ENCODE measurements around the gene KCTD16.

The KCTD16 gene

GRCh38 chr5:144352732-144353317 is 182.2 kb downstream of the KCTD16 start:
- H3K4me3 Mint-ChIP-seq: no peak overlapping the region
- no peaks in the 10 kb centered on the region for H3K36me3 Mint-ChIP-seq
- H3K4me1 Mint-ChIP-seq: no peaks in the 10 kb centered on the region
- ATAC-seq: no peak
- H3K9me3 Mint-ChIP-seq: no peaks in the 10 kb centered on the region
- H3K27ac Mint-ChIP-seq: no peak overlapping the region
- no peaks in the 10 kb centered on the region for H3K27me3 Mint-ChIP-seq

- Mint-ChIP-seq H3K27ac (no peak overlapping the region), H3K27me3 (no peaks in the 10 kb centered on the region), H3K4me1 (no peaks in the 10 kb centered on the region), H3K4me3 (no peak overlapping the region), H3K36me3 (no peaks in the 10 kb centered on the region), H3K9me3 (no peaks in the 10 kb centered on the region)
- no peak for ATAC-seq
These were observed 185.8 kb downstream of the KCTD16 start for GRCh38 chr5:144356489-144356888.

- no peak overlapping the region for H3K4me3 Mint-ChIP-seq
- H3K36me3 Mint-ChIP-seq: no peaks in the 10 kb centered on the region
- H3K27me3 Mint-ChIP-seq: no peaks in the 10 kb centered on the region
- no peak overlapping the region for H3K27ac Mint-ChIP-seq
- H3K9me3 Mint-ChIP-seq: no peaks in the 10 kb centered on the region
- H3K4me1 Mint-ChIP-seq: no peaks in the 10 kb centered on the region
- ATAC-seq: no peak
These were observed 190.7 kb downstream of the KCTD16 start for GRCh38 chr5:144361406-144361805.

GRCh38 chr5:144365885-144366284 is 195.2 kb downstream of the KCTD16 start:
- Mint-ChIP-seq H3K36me3 (no peaks in the 10 kb centered on the region), H3K4me1 (no peaks in the 10 kb centered on the region), H3K27me3 (no peaks in the 10 kb centered on the region), H3K9me3 (no peaks in the 10 kb centered on the region), H3K4me3 (no peak overlapping the region), H3K27ac (no peak overlapping the region)
- ATAC-seq: no peak

- H3K4me1 Mint-ChIP-seq: no peaks in the 10 kb centered on the region
- H3K4me3 Mint-ChIP-seq: no peak overlapping the region
- H3K9me3 Mint-ChIP-seq: no peaks in the 10 kb centered on the region
- H3K27ac Mint-ChIP-seq: no peak overlapping the region
- ATAC-seq: no peak
- no peaks in the 10 kb centered on the region for H3K27me3 Mint-ChIP-seq
- no peaks in the 10 kb centered on the region for H3K36me3 Mint-ChIP-seq
These were observed 197.3 kb downstream of the KCTD16 start for GRCh38 chr5:144367991-144368390.

- H3K4me3 Mint-ChIP-seq: no peak overlapping the region
- no peaks in the 10 kb centered on the region for H3K27me3 Mint-ChIP-seq
- no peak for ATAC-seq
- no peak overlapping the region for H3K27ac Mint-ChIP-seq
- H3K9me3 Mint-ChIP-seq: no peaks in the 10 kb centered on the region
- no peaks in the 10 kb centered on the region for H3K4me1 Mint-ChIP-seq
- no peaks in the 10 kb centered on the region for H3K36me3 Mint-ChIP-seq
These were observed 197.9 kb downstream of the KCTD16 start for GRCh38 chr5:144368556-144368955.

- H3K4me1 Mint-ChIP-seq: no peaks in the 10 kb centered on the region
- no peak overlapping the region for H3K27ac Mint-ChIP-seq
- H3K36me3 Mint-ChIP-seq: no peaks in the 10 kb centered on the region
- no peaks in the 10 kb centered on the region for H3K9me3 Mint-ChIP-seq
- no peak for ATAC-seq
- no peak overlapping the region for H3K4me3 Mint-ChIP-seq
- H3K27me3 Mint-ChIP-seq: no peaks in the 10 kb centered on the region
These were observed 198.3 kb downstream of the KCTD16 start for GRCh38 chr5:144369006-144369405.

- Mint-ChIP-seq H3K27ac (no peak overlapping the region), H3K4me1 (no peaks in the 10 kb centered on the region), H3K4me3 (no peak overlapping the region), H3K27me3 (no peaks in the 10 kb centered on the region), H3K9me3 (no peaks in the 10 kb centered on the region), H3K36me3 (no peaks in the 10 kb centered on the region)
- ATAC-seq: no peak
These were observed 199.6 kb downstream of the KCTD16 start for GRCh38 chr5:144370273-144370672.

GRCh38 chr5:144374637-144375036 is 204.0 kb downstream of the KCTD16 start:
- Mint-ChIP-seq H3K36me3 (no peaks in the 10 kb centered on the region), H3K9me3 (no peaks in the 10 kb centered on the region), H3K27ac (no peak overlapping the region), H3K27me3 (no peaks in the 10 kb centered on the region), H3K4me3 (no peak overlapping the region), H3K4me1 (no peaks in the 10 kb centered on the region)
- ATAC-seq: no peak

GRCh38 chr5:144377207-144377606 is 206.5 kb downstream of the KCTD16 start:
- H3K36me3 Mint-ChIP-seq: no peaks in the 10 kb centered on the region
- no peak overlapping the region for H3K4me3 Mint-ChIP-seq
- peaks cover 11% of the 10 kb centered on the region for H3K9me3 Mint-ChIP-seq
- ATAC-seq: no peak
- H3K27me3 Mint-ChIP-seq: no peaks in the 10 kb centered on the region
- H3K4me1 Mint-ChIP-seq: no peaks in the 10 kb centered on the region
- H3K27ac Mint-ChIP-seq: no peak overlapping the region

GRCh38 chr5:144378681-144379080 is 208.0 kb downstream of the KCTD16 start:
- no peak for ATAC-seq
- Mint-ChIP-seq H3K4me1 (no peaks in the 10 kb centered on the region), H3K36me3 (no peaks in the 10 kb centered on the region), H3K27ac (no peak overlapping the region), H3K9me3 (peaks cover 11% of the 10 kb centered on the region), H3K27me3 (no peaks in the 10 kb centered on the region), H3K4me3 (no peak overlapping the region)

GRCh38 chr5:144385597-144385996 is 214.9 kb downstream of the KCTD16 start:
- H3K9me3 Mint-ChIP-seq: peaks cover 9% of the 10 kb centered on the region

GRCh38 chr5:144386315-144386714 is 215.6 kb downstream of the KCTD16 start:
- no peaks in the 10 kb centered on the region for H3K27me3 Mint-ChIP-seq
- H3K9me3 Mint-ChIP-seq: peaks cover 5% of the 10 kb centered on the region
- no peaks in the 10 kb centered on the region for H3K36me3 Mint-ChIP-seq
- no peak for ATAC-seq
- H3K27ac Mint-ChIP-seq: no peak overlapping the region
- no peak overlapping the region for H3K4me3 Mint-ChIP-seq
- H3K4me1 Mint-ChIP-seq: no peaks in the 10 kb centered on the region

More at GRCh38 chr5:144385597-144385996, 214.9 kb downstream of the KCTD16 start:
- Mint-ChIP-seq H3K27ac (no peak overlapping the region), H3K4me1 (no peaks in the 10 kb centered on the region), H3K36me3 (no peaks in the 10 kb centered on the region), H3K27me3 (no peaks in the 10 kb centered on the region), H3K4me3 (no peak overlapping the region)
- ATAC-seq: no peak

GRCh38 chr5:144390133-144390532 is 219.5 kb downstream of the KCTD16 start:
- H3K27me3 Mint-ChIP-seq: no peaks in the 10 kb centered on the region
- no peak overlapping the region for H3K4me3 Mint-ChIP-seq
- H3K27ac Mint-ChIP-seq: no peak overlapping the region
- no peaks in the 10 kb centered on the region for H3K4me1 Mint-ChIP-seq
- ATAC-seq: no peak
- H3K36me3 Mint-ChIP-seq: no peaks in the 10 kb centered on the region
- H3K9me3 Mint-ChIP-seq: peaks cover 4% of the 10 kb centered on the region

GRCh38 chr5:144391044-144391443 is 220.4 kb downstream of the KCTD16 start:
- ATAC-seq: no peak
- Mint-ChIP-seq H3K27me3 (no peaks in the 10 kb centered on the region), H3K9me3 (peaks cover 4% of the 10 kb centered on the region), H3K4me1 (no peaks in the 10 kb centered on the region), H3K27ac (no peak overlapping the region), H3K4me3 (no peak overlapping the region), H3K36me3 (no peaks in the 10 kb centered on the region)

GRCh38 chr5:144393641-144394435 is 223.2 kb downstream of the KCTD16 start:
- ATAC-seq: no peak
- no peak overlapping the region for H3K4me3 Mint-ChIP-seq
- H3K4me1 Mint-ChIP-seq: no peaks in the 10 kb centered on the region
- H3K27ac Mint-ChIP-seq: no peak overlapping the region
- H3K9me3 Mint-ChIP-seq: peaks cover 4% of the 10 kb centered on the region
- no peaks in the 10 kb centered on the region for H3K27me3 Mint-ChIP-seq
- H3K36me3 Mint-ChIP-seq: no peaks in the 10 kb centered on the region

All from stimulated activated memory B cell treated with anti-CD40 and anti-IgM and Interleukin-4, amounts not matched to agents 10 μg/mL and 1 μg/mL and 100 μg/mL, for 72 hours (primary cell).